A172 (cell line): ENCODE measurements around the gene NATD1. TPM values are rescaled to one million over a fixed set of nuclear protein-coding genes. Genes with fewer than 3 reads are reported as not detected.

ENCODE experiments used
- DNase-seq: peaks from one replicate; pipeline ENCODE4 v3.0.0-alpha.2; 2015; ENCODE audit warnings: low spot score
- total RNA-seq: library from RNA; depleted of rRNA; stranded (reverse); fragments of >200 nt; shearing (Covaris generic); gene quantifications from 2 replicates; pipeline ENCODE4 v1.2.3, GENCODE V29; 2014

NATD1 gene
- total RNA-seq, 1 experiment from 2014 or later = 1.9 TPM

DNA sequence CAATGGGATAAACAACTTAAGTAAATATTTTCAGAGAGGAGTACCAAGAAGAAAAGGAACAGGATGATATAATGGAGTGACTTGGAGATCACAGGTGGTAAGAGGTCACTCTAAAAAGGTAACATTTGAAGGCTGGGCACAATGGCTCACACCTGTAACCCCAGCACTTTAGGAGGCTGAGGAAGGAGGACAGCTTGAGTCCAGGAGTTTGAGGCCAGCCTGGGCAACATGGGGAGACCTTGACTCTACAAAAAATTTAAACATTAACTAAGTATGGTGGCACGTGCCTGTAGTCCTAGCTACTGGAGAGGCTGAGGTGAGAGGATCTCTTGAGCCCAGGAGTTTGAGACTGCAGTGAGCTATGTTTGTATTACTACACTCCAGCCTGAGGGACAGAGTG is 35.9 kb downstream of the NATD1 start:
- DNase-seq = no peak

DNA sequence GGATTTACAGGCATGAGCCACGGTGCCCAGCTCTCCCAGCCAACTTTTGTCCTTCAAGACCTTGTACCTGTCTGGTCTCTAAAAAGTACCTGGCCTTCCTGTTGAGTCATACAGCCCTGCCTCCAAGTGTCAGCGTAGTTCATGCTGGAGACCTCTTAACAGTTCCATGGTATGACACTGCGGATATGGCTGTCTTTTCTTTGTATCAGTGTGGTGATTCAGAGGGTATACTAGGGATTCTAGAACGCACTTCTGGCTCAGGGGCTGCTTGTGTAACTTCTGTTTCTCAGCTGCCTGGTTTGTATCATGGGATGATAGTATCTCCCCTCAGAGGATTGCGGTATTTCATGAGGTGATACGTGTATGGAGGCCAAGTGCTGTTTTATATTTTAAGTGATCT is 37.3 kb downstream of the NATD1 start:
- no peak for DNase-seq

DNA sequence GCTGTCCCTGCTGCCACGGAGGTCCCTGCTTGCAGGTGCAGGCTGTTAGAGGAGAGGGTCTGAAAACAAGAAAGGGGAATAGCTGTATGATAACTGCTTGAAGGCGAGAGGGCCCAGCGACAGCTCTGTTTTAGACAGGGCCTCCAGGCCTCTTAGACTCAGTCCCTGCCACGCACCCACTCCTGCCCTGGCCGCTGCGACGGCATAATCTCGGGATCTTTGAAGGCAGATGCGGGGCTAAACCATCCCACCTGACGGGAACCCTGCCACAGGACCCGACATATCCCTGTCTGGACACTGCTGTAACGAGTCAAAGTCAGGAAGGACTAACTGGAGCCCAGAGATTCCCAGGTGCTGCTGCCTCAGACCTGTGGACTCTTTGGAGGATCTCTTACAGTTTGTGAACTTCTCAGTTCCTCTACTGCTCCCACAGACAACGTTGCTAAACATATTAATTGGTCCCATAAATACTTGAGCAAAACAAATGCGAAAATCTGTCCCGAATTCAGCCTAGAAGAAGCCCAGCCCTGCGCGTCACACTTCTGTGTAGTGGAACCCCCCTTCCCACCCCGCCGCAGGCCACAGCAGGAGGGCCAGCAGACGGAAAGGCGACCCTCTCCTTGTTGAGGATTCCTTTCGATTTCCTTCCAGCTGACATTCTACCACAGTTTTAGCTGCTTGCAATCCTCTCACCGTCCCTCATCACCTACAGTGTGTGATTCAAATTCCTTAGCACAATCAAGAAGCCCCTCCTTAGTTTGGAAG is 38.3 kb downstream of the NATD1 start:
- no peak for DNase-seq

DNA sequence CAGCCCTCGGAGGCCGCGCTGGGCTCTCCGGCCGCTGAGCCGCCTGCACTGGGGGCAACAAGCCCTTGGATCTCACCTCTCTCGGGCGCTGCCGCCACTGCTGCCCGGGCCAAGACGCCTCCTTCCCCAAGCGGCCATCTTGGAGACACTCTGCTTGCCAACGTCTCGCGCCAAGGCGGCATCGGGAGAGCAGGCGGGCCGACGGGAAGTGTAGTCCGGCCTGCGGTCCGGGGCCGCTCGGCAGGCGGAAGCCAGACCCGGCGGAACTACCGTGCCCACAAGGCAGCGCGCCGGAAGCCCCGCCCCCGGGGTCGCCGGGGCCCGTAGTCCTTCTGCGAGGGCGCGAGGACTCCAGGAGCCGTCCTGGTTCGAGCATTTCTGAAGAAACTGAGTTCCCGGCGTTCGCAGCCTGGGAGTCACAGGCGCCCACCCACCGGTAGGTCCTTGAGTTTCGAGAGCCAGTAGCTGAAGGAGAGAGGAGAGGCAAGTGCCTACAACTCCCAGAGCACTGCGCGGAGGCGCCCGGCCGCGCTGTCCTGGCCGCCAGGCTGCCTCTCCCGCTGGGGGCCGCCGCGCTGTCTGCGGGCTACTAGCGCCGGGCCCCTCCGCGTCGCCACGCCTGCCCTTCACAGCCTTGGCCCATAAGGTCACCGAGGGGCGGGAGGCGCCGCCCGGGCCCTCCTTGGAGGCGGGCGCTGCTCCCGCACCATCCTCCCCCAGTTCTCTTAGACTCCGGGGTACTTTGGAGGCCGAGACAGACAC is 39.0 kb downstream of the NATD1 start, which contains the start of gene TMEM11:
TMEM11 (minus strand) TSS at position 147 of the 762 bp plus-strand sequence; CDS start at position 138, 9 bp downstream.
- peak; percentile 88 for DNase-seq

DNA sequence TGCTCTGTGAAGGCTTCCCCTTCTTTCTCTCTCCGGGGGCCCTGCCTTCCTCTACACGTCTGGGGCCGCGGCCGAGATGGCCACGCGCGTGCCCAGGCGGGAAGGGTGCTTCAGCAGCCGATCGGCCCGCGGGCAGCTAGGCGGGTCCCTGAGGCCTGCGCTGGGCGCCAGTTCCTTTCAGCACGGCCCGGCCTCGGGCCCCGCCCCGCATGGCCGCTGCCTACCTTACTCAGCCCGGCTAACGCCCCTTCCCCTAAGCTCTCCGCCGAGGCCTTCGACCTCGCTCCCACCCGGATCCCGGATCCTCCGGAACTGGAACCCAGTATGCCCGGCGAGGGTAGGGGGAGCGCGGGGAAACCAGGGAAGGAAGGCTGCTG is 39.6 kb downstream of the NATD1 start:
- DNase-seq = no peak

DNA sequence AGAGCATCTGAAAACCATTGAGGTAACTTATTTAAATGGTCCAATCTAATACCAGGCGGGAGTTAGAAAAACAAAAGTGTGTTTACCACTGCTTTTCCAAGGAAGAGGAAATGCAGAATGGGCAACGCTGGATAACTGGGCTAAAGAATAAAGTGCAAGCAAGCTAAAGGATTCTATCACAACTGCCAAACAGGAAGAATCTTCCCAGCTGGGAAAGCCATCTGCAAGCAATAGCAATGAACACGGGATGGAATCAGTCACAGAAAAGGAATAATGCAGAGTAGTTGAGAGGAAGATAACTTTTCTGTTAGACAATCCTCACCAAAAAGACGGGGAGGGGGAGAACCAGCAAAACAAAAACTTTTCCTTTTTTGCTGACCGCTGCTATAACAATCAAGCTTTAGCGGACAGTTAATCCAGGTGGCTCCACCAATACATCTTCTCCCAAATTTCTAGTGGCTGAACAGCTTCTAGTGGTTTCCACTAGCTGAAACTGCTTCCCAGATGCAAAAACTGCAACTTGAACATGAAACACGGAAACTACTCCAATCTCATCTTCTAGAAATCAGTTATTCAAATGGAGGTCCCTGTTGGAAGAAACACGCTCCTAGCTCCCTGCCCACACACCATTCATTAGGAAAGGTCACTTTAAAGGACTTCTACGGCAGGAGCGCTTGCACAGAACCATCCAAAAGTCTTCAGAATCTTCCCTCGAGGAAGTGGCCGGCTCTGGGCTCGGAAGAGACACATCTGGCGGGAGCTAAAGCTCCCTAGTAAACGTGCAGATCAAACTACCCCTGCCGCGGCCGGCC is 40.2 kb downstream of the NATD1 start:
- no peak for DNase-seq

DNA sequence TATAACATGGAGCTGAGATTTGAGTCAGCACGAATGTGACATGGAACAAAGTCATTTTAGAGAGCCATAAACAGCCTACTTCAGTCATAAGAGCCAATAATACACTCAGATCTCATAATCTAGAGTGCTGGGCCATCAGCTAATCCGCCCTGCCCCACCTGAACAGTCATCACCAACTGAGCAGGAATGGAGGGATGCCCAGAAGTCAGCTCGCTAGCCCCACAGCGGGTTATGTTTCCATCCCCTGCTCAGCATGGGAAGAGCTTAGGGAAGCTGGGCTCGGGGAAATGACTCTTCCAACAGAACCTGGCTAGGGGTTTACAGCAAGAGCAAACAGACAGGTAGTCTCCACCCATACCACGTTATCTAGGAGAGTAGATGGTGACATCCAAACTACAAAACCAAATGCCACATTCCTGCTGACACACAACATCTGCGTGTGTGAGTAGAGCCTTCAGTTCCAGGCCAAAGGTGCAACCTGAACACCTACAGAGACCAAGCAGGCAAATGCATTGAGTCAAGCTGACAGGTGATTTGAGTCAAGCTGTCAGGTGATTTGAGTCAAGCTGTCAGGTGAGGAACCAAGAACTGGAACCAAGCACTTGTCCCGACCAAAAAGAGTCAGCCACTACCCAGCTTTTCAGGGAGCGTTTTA is 41.3 kb downstream of the NATD1 start:
- no peak for DNase-seq

DNA sequence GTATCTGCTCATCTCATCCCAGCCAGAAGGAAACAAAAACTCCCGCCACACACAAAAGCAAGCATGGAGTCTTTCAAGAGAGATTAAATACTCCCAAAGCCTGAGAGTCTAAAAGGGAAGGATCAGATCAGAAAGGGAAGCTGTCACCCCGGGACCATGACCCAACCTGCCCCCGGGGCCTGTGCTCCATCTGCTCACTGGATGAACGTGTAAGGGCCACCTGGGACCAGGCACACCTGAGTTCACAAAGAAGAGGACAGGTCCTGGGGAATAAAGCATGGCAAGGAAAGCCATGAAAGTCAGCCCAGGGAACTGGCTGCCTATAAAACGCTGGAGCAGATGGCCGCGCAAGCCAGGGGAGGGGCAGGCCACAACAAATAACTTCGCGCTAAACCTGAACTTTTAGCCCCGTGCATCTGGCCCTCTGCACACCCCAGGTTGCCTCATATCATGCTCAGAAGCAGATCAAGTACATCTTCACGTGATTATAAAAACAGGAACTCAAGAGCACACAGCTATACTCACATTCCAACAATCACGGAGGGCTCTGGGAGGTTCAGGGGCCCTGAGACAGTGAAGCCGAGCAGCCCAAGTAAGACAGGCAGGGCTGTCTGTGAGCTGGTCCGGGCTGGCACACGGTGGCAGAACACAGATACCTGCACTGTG is 42.7 kb downstream of the NATD1 start:
- DNase-seq = no peak

DNA sequence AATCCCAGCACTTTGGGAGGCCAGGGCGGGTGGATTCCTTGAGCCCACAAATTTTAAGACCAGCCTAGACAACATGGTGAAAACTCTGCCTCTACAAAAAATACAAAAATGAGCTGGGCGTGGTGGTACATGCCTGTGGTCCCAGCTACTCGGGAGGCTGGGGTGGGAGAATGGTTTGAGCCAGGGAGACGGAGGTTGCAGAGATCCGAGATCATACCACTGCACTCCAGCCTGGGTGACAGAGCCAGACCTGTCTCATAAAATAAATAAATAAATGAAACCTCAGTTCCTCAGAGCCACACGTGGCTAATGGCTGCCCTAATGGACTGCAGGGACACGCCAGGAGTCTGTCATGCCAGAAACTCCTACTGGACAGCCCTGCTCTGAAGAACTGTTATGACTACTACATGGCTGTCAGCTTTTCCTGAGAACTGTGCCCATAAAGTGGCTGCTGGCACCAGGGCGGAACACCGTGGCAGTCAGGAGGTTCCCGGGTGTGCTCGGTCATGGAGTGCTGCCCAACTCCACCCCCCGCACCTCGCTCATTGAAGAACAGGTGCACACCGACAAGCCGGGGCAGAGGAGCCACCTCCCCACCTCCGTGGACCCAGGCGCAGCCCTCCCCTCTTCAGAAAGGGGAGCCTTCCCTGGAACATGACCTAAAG is 43.6 kb downstream of the NATD1 start:
- DNase-seq = no peak

DNA sequence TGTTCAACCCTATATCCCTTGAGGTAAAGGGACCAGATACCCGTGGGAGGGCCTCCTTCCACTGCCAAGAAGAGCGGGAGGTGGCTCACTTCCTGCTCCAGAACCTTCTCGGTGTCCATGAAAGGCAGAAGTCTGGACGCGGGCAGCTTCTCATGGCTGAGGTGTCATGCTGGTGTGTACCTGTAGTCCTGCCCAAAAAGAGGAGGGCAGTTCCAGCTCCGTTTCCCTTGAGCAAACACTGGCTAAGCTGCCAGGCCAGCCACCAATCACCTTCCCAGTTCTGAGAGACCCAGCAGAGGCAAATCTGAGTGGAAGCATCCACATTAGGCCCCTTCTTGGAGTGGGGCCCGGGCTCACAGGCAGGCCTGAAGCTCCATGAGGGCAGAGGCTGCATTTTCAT is 44.9 kb downstream of the NATD1 start:
- DNase-seq = no peak

DNA sequence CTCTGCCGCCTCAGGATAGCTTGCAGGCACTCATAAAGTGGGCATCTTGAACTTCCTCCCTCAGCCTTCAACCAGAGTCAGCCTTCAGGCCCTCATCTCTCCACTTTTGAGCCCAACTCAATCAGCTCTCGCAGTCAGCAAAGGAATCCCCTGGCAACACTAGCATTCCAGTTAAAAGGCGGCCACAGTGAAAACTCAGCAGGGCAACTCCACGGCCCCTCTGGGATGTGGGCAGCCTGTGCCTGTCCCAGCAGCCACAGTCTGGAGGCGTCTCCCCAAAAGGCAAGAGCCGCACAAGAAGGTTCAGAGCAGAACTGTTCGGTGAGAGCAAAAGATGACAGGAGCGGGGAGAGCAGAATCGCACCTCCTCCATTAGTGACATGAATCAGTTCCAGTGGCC is 48.3 kb downstream of the NATD1 start:
- no peak for DNase-seq

DNA sequence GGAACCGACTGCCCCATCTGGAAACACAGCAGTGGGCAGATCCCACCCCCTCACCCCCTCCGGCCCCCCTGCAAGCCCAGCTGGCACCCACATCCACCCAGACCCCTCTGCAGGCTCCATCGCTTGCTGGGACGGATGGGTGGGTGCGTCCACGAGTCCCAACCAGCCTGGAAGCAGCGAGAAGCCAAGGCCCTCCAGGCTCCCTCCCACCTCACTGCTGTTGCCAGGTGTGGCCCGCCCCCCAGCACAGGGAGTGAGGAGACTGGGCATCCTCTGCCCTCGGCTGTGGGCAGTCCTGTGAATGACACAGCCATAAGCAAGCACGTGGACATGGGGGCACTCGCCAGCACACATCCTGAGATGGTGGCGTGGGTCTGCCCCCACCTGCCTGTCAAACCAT is 50.7 kb downstream of the NATD1 start:
- DNase-seq = no peak

DNA sequence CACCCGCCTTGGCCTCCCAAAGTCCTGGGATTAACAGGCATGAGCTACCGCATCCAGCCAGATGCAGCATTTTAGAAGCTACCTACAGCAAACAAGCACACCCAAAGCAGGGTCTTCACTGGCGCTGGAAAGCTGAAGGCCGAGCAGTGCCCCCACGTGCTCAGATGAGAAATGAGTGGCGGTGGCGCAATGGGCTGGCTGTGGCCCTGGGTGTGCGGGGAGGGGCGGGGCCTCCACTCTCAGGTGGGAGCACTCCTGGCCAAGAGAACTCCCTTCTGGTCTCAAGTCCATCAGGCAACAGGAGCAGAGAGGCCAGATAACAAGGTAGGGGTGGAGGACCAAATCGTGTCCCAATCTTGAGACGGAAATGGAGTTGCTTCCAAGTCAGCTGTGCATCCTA is 51.3 kb downstream of the NATD1 start:
- DNase-seq = no peak

DNA sequence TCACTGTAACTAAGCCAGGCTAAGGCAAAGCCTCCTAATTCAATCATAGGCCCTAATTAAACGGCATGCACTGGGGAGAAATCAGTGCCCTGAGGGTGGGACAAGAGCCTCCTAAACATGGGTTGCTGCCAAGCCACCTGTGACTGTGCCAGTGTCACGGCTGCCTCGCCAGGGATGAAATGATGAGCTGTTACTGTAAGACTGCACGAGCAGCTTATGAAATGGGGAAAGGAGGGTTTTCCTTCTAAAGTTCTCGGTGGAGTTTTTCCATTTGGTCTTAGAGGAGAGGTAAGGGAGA is 52.0 kb downstream of the NATD1 start:
- DNase-seq = no peak

DNA sequence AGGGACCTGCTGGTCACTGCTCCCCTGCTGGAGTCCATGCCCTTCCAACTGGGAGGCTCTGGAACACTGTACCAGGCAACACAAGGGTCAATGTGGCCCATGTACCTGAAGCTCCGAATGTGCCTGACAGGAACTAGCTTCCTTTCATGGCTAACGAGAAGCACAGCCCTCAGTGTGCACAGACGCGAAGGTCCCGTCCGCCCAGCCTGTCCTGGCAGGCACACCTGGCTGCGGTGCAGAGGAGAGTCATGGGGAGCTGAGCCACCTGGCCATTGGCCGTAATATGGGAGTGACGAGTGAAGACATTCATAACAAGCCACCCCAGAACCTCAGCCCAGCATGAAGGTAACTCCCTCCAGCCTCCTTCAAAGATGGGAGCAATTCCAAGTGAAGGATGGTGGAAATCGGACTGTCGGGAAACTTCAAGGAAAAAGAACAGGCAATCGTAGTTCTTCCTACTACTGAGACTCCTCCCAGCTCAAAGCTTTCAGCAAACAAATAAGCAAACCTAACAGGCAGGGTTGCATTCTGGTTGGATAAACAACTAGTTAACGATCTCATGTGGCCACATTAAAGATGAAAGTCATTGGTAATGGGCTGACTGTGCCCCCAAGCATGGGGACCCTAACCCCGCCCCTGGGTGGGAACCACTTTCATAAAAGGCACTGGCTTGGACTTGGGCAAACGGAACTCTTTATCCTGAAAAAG is 52.5 kb downstream of the NATD1 start:
- DNase-seq = no peak

DNA sequence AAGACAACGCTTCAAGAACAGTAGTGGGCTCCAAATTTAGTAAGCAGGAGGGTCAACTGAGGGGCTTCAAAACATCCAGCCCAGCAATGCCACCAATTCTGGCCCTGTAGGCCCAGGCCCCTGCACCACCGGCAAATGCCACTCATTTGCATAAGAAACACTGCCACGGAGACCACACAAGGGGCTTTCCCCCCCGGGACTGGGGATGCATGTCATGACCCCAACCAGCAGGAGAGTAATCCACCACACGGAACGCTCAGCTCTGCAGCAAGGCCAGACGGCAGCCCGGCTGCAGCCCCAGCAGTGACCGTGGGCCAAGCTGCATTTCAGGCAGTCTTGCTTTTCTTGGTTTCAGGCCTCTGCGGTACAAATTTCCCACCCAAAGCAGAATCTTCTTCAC is 53.4 kb downstream of the NATD1 start:
- no peak for DNase-seq

DNA sequence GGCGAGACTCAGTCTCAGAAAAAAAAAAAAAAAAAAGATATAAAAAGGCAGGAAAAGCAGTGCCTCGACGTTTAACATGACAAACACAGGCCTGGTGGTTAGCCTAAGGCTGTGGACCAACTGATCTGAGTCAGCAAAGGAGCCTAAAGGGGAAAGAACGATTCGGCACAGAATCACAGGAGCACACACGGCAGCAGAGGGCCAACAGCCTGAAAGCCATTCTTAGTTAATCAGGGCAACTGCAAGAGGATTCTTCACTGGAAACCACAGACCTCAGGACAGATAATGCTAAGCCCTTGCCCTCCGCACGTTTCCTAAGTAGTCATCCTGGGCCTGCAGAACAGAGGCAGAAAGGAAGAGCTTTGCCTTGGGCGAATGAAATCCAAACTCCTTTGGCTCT is 53.9 kb downstream of the NATD1 start:
- DNase-seq = no peak

DNA sequence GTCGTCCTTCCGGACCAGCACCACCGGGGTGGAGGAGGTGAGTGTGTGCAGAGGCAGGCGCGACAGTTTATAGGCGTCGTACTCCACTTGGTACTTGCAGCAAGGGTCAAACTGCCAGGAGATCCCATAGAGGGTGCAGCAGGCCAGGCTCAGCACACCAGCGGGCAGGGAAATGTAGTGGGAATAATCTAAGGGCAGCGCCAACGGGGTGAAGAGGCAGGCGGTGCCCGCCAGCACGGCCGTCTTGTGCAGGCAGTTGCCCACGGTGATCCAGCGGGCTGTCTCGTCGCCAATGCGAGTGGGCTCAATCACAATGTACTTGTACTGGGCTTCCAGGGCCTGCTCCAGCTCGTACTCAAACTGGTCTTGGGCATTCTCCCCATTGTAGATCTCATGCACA is 54.8 kb downstream of the NATD1 start:
- no peak for DNase-seq

DNA sequence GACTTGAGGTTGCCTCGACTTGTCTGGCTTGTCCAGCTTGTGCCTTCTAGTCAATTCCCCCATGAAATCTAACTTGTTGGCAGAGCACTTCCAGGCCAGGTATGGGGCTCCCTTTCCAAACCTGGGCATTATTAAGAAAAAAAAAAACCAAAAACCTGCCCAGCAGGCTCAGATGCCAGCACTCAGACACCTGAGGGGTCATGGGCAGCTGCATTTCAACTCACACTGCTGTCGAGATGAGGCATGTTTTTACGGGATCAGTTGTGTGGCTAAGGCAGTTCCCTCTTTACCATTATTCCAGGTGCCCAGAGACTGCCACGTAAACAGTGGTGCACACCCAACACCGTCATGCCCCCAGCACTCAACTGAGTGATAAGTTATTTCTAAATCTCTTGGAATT is 57.1 kb downstream of the NATD1 start:
- no peak for DNase-seq

DNA sequence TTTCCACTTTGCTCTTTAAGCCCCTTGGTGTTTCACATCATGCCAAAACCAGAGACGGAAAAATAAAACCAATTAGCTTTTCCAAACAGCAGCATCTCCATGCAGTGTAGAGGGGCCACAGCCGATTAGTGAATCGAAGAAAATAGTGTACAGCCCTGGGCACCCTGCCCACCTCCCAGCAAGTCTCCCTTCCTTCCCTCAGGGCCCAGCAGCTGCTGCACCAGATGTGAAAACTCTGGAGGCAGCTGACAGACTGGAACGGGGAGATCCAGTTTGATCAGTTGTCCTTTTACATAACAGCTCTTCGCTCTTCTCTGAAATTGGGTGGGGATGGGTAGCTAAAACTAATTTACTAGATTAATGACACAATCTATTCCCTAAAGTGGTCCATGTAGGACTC is 58.5 kb downstream of the NATD1 start:
- no peak for DNase-seq
